ENCODE measurements around the gene MIER2. TPM values are rescaled to one million over a fixed set of nuclear protein-coding genes. Genes with fewer than 3 reads are reported as not detected.

The MIER2 gene, protein sequence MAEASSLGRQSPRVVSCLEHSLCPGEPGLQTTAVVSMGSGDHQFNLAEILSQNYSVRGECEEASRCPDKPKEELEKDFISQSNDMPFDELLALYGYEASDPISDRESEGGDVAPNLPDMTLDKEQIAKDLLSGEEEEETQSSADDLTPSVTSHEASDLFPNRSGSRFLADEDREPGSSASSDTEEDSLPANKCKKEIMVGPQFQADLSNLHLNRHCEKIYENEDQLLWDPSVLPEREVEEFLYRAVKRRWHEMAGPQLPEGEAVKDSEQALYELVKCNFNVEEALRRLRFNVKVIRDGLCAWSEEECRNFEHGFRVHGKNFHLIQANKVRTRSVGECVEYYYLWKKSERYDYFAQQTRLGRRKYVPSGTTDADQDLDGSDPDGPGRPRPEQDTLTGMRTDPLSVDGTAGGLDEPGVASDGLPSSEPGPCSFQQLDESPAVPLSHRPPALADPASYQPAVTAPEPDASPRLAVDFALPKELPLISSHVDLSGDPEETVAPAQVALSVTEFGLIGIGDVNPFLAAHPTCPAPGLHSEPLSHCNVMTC
- total RNA-seq (2022; extraction: Qiagen RNA extraction): 14.0 to 23.9 TPM (median 19.6 TPM) in 5 replicates

DNA sequence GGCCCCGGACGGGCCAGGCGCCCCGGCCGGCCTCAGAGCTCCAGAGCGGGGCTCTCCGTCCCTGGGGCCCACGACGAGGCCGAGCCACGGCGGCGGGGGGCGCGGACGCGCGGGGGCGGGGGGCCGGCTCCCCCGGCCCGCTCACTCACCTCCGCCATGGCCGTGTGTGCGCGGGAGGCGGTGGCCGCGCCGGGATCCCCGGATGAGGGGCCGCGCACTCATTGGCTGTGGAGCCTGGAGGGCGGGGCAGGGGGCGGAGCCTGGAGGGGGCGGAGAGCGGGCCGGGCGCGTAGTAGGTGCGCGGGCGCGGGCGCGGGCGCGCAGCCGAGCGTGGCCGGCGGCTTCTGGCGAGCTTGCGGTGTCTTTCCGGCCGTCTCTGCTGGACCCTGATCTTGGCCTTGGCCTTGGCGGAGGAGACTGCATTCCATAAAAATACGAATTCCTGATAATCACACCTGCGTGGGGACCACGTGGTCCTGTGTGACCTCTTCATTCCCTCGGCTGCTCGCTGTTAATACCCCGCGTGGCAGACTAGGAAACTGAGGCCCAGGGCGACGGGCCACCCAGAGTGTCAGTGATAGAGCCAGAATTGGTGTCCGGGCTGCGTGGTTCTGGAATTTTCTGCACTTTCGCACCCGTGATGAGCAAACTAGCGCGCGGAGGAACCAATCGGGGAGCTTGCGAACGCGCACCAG is at the start of gene MIER2:
Gene MIER2, minus strand, starts transcription at position 172 of the 695 bp plus-strand sequence. Its CDS starts 14 bp downstream, at position 158.

DNA sequence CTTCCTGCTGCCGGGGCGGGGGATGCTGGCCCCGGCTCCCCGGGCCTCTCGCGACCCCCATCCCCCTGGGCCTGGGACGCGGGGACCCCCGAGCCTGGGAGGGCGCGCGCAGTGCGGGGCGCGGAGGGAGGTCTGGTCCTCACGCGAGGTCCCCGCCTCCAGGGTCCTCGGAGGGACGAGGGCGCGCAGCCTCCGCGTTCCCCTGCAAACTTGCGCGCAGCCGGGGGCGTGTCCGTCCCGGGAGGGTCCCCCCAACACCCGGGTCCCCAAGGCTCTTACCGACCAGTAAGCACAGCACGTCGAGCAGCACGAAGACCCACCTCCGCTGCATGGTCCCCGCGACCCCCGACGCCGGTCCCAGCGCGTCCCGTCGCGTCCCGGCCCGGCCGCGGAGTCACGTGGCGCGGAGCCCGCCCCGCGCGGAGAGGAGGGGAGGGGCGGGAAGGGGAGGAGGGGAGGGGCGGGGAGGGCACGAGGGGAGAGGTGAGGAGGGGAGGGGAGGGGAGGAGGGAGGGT is 53.5 kb downstream of the MIER2 start, which contains the start of gene PLPP2:
Gene PLPP2, minus strand, starts transcription at position 398 of the 516 bp plus-strand sequence. Its CDS starts 67 bp downstream, at position 331.

Other genes starting within 250 kb of the MIER2 start
- not detected in 5 replicates for gene OR4F17, start 237.7 kb downstream of the MIER2 start, total RNA-seq (2022; extraction: Qiagen RNA extraction)
- gene PLPP2, start 53.4 kb downstream of the MIER2 start, total RNA-seq (2022; extraction: Qiagen RNA extraction): 76.6 to 110 TPM (median 101 TPM) in 5 replicates
- gene C2CD4C, start 64.4 kb upstream of the MIER2 start, total RNA-seq (2022; extraction: Qiagen RNA extraction): 0.30 to 0.73 TPM (median 0.51 TPM) in 5 replicates
- gene SHC2, start 116.2 kb upstream of the MIER2 start, total RNA-seq (2022; extraction: Qiagen RNA extraction): 0.60 to 1.8 TPM (median 1.4 TPM) in 5 replicates
- 0.07 to 0.49 TPM (median 0.45 TPM) in 5 replicates for gene MADCAM1, start 151.7 kb upstream of the MIER2 start, total RNA-seq (2022; extraction: Qiagen RNA extraction)
- gene TPGS1, start 162.7 kb upstream of the MIER2 start, total RNA-seq (2022; extraction: Qiagen RNA extraction): 10.6 to 18.0 TPM (median 17.2 TPM) in 5 replicates
- gene CDC34, start 187.0 kb upstream of the MIER2 start, total RNA-seq (2022; extraction: Qiagen RNA extraction): 59.0 to 102 TPM (median 94.1 TPM) in 5 replicates
- 0.29 to 0.56 TPM (median 0.46 TPM) in 5 replicates for gene GZMM, start 199.3 kb upstream of the MIER2 start, total RNA-seq (2022; extraction: Qiagen RNA extraction)
- 634 to 727 TPM (median 703 TPM) in 5 replicates for gene BSG, start 227.8 kb upstream of the MIER2 start, total RNA-seq (2022; extraction: Qiagen RNA extraction)
- 25.9 to 39.7 TPM (median 37.5 TPM) in 5 replicates for gene HCN2, start 245.1 kb upstream of the MIER2 start, total RNA-seq (2022; extraction: Qiagen RNA extraction)